Articular chondrocyte of knee joint (primary cell): ENCODE data around the gene DQX1. TPM values are rescaled to one million over a fixed set of nuclear protein-coding genes. Genes with fewer than 3 reads are reported as not detected.

ENCODE experiments used
- total RNA-seq: library from RNA; depleted of rRNA; stranded (reverse); fragments of >200 nt; gene quantifications from 2 replicates; pipeline ENCODE4 v1.2.3, GENCODE V29; 2012

The DQX1 gene, protein sequence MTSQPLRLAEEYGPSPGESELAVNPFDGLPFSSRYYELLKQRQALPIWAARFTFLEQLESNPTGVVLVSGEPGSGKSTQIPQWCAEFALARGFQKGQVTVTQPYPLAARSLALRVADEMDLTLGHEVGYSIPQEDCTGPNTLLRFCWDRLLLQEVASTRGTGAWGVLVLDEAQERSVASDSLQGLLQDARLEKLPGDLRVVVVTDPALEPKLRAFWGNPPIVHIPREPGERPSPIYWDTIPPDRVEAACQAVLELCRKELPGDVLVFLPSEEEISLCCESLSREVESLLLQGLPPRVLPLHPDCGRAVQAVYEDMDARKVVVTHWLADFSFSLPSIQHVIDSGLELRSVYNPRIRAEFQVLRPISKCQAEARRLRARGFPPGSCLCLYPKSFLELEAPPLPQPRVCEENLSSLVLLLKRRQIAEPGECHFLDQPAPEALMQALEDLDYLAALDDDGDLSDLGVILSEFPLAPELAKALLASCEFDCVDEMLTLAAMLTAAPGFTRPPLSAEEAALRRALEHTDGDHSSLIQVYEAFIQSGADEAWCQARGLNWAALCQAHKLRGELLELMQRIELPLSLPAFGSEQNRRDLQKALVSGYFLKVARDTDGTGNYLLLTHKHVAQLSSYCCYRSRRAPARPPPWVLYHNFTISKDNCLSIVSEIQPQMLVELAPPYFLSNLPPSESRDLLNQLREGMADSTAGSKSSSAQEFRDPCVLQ
- not detected in 2 replicates for total RNA-seq

DNA sequence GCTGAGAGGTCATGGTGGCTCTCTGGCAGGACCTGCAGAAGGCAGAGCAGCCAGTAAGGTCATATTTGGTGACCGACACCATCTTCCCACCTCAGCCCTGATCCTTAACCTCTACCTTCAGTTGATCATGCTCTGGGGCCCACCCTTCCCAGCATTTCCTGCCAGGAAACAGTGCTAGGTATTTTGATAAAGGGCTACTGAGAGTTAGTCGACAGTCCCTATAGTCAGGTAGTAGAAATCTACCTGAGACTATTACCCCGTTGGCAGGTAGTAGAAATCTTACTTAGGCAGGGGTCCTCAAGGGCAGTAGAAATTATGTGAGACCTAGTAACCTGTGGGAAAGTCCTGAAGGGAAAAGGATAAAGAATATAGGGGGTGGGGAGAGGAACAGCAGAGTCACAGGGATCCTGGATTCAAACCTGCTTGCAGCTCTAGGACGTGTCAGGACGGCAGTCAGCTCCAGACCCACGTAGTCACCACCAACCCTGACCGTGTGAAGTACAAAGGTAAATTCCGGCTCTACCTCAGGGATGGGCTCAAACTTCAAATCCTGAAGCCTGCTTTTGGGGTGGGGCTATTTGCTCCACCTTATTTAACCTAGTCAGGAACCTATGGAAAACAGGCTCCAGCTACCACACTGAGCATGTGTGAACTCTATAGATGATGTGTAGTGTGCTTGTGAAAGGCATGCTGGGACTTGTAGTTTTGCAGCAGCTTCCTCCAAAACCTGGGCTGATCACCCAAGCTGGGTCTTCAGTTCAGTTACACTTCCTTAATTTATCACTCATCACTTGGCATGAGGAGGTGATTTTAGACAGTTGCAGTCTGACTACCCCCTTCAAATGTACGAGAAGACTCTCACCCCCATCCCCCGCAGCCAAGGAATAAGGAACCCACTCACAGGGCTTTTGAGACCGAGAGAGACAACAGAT is at the start of gene DQX1:
DQX1 (minus strand) TSS at position 515 of the 932 bp plus-strand sequence; CDS start at position 13, 502 bp downstream.

DNA sequence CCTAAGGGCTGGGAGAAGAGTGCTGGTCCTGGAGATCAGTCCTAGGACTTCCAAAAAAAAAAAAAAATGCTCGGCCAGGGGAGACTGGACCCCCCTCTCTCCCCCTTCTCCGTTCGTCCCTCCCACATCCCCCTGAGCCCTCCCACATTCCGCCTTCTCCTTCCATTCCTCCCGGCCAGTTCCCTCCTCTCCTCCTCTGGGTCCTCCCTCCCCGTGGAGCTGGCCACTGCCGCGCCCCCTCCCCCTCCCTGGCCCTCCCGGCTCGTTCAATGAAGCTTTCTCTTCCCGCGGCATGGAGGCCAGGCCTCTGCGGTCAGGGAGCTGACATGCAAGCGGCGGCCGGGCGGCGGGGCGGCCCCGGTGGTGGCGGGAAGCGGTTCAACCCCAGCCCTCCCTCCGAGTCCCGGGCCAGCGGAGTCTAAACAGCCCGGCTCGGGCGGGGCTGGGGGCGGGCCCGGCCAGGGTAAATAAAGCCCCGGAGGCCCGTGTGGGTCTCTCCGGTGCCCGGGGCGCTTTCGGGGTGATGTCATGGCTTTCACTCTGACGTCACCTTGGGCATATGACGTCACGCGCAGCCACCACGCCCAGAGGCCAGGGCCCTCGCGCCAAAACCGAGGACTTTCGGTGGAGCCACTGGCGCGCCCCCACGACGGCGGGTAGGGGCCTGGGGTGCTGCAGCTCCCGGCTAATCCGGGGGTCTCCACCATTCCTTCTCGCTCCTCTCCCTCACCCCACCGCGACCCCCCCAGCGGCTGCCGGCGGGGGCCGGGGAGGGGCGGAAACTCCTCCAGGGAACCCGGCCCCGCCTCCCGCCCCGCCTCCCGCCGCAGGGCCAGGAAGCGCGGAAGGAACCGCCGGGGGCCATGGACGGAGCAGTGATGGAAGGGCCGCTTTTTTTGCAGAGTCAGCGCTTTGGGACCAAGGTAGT is 28.1 kb upstream of the DQX1 start, which contains the start of the genes DOK1 and LOXL3:
DOK1 (plus strand) TSS at position 829 of the 928 bp plus-strand sequence; CDS start at position 864, 35 bp downstream.
LOXL3 (minus strand) TSS at position 51 of the 928 bp plus-strand sequence. CDS start 1,308 bp downstream, outside the sequence.

DNA sequence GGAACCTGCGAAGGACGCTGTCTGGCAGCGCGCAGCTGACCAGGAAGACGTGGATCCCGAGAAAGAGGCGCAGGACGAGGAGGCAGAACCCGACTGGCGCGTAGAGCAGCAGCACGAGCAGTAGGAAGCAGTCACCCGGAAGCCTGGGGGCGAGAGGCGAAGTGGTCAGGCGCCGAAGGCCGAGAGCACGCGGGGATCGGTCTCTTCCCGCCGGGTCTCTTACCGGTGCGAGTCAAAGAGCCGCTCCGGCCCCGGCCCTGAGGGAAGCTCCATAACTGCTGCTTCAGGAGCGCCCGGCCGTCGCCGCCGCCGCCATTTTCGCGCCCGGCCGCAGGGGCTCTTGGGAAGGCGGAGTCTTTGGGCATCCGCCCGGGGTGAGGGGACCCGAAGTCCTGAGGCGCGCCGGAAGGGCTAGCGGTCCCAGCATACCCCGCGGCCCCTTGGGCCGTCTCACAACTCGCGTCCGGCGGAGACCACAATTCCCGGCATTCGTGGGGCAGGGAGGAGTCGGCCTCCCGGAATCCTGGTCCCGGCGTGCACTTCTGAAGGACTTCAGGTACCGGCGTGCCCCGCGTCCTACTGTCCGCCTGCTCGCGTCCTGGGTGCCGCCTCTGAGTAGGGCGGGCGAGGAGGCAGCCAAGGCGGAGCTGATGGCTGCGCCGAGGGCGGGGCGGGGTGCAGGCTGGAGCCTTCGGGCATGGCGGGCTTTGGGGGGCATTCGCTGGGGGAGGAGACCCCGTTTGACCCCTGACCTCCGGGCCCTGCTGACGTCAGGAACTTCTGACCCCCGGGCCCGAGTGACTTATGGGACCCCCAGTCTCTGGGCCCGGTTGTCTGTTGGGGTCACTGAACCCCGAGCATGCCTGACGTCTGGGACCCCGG is 3.6 kb upstream of the DQX1 start, which contains the start of the genes AUP1 and HTRA2:
AUP1 (minus strand) TSS at position 350 of the 882 bp plus-strand sequence; CDS start at position 273, 77 bp downstream.
HTRA2 (plus strand) TSS at position 577 of the 882 bp plus-strand sequence; CDS start at position 651, 74 bp downstream.

DNA sequence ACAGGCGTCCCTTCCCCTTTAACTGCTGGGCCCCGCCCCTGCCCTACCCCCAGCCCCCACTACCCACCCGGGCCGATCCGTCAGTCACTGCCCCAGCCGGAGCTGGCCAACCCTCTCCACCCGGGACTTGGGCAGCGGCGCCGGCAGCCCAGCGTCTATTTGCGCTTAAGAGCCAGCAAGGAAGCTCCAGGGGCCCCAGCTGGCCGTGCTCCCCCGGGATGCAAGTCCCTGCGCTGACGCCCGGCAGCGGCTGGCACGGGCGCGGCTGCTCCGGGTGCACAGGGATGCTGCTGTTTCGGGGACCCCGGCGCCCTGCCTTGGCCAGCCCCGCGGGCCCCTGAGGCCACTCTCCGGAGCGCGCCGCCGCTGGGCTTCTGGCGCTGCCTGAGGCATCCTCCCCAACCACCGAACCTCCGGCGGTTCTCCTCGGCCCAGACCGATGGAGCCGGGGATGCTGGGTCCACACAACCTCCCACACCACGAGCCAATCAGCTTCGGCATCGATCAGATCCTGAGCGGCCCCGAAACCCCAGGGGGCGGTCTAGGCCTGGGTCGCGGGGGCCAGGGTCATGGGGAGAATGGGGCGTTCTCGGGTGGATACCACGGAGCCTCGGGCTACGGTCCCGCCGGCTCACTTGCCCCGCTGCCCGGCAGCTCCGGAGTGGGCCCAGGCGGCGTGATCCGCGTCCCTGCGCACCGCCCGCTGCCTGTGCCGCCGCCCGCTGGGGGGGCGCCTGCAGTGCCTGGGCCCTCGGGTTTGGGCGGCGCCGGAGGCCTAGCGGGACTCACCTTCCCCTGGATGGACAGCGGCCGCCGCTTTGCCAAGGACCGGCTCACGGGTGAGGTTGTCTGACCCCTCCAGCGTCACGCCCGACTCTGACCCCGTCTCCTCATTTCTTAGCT is 11.4 kb downstream of the DQX1 start, which contains the start of gene TLX2:
TLX2 (plus strand) TSS at position 83 of the 903 bp plus-strand sequence; CDS start at position 440, 357 bp downstream.

DNA sequence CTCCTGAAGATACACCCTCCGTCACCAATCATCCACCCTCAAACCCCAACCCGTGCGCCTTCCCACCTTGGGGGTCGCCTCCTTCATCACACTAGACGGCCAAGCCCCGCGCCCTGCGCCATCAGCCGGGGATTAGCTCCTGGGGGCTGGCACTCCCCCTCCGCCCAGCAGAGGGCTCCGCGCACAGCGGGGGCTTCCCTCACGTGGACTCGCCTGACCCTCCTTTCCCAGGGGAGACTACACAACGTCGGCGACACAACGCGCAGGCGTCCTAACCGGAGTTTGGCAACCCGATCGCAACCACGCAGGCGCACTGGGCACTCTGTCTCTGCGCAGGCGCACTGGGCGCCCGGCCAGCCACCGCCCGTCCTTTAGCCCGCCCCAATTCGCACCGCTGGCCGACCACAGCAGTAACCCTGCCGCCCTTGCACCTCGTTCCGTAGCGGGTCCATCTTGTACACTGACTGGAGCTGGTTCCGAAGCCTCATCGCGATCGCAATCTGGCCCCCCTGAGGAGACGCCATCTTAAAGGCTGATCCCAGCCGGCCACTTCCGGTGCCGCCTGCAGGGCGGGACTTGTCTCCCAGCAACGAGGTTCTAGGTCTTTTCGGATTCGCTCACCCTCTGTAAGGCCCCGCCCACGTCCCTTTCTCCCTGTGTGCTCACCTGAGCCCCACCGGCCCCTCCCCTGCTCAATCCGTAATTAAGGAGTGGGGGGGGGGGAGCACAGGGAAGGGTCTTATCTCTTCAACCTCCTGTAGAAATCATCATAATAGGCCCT is 18.7 kb downstream of the DQX1 start, which contains the start of gene PCGF1:
PCGF1 (minus strand) TSS at position 551 of the 781 bp plus-strand sequence; CDS start at position 524, 27 bp downstream.

DNA sequence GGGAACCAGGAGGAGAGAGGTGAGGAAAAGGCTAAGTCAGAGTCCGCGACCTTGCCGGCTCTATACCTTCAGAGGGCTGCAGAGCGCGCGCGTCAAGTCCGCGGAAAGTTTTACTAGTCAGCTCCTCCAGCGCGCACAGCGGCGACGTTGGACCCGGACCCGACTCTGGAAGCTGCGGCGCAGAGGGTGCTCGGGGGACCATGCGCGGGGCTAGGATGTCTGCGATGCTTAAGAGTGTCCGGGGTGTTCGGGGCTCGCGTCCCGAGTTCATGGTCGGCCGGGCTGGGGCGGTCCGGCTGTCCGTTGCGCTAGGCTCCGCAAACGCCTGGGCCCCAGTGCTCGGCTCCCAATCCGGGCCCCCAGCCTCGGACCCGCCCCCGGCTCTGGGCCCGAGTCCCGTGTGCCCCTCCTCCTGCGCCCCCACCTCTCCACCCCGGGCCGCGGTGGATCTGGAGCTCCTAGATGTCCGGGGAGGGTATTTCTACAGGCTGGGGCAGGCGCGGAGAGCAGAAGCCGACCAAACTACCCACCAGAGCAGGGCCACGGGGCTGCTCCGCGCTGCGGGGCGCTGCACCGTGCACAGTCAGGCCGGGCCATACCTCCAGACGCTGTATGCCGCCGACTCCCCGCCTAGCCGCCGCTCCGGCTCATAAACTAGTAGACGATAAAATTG is 26.6 kb downstream of the DQX1 start, which contains the start of gene LBX2:
LBX2 (minus strand) TSS at position 337 of the 673 bp plus-strand sequence; CDS start at position 271, 66 bp downstream.

DNA sequence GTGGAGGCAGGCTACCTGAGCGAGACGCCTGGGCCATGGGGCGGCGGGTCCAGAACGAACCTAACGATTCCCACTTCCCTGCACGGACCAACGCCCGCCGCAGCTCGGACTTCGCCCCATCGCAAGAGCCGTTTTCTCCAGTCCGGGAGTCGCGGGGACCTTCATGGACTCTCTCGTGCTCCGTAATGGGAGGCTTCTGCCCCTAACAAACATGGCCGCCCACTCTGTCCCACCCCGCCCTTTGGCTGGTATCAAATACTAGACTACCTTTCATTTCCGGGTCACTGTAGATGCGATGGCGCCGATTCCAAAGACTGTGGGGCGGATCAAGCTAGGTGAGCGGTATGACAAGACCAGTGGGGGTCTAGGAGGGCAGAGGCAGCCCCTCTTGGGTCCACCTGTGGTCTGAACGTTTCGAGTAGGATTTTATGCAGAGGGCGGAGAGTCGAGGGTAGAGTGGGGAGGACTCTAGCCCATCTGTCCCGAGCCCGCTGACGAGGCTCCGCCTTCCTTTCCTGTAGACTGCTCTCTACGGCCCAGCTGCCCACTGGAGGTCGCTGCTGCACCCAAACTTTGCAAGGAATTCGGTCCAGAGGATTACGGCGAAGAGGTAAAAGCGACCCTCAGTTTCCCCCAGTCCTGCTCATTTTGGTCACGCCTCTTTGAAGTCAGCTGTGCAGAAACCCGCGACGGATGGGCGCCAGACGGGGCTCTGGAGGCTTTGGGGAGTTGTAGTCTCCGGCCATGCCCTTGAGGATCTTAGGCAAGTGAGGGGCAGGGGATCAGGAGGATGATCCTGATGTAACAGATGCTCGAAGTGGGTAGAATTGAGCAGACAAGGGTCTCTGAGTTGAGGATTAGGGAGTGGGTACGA is 43.0 kb downstream of the DQX1 start, which contains the start of the genes CCDC142 and TTC31:
CCDC142 (minus strand) TSS at position 198 of the 874 bp plus-strand sequence; CDS start at position 37, 161 bp downstream.
TTC31 (plus strand) TSS at position 281 of the 874 bp plus-strand sequence; CDS start at position 296, 15 bp downstream.

DNA sequence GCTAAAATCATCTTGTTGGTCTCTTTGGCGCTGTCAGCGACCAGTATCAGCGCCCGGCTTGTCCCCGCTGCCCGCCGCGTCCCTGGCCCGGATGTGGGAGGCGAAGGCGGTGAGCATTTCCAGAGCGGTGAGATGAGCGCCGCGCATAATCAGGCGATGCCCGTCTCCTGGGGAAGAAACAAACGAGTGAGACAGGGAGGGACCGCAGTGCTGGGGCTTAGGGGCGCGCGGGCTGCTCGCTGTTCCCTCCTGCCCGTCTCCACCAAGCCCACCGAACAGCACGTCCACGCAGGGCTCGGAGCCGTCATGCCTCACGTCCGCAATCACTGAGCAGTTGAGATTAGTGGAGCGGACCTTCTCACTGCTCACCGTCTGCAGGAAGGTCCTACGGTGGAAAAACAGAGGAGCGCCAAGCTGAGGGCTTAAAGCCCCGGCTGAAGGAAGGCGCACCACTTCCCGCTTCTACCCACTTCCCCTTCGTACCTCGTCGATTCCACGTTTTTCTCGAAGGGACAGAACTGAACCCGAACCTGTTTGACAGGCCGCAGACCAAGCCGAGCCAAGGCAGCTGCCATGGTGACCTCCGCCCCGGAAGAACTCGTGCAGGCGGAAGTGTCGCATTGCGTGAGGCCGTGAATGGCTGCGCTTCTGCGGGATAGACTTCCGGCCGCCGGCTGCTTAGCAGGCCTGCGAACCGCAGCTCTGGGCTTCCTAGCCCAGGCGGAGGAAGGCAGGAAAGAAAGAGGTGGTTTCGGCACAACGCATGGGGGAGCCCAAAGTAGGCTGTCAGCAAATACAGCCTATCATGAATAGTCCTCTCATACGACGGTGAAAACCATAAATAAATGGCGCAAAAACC is 53.7 kb downstream of the DQX1 start, which contains the start of gene MRPL53:
MRPL53 (minus strand) TSS at position 595 of the 859 bp plus-strand sequence; CDS start at position 575, 20 bp downstream.

Other genes starting within 250 kb of the DQX1 start
- 2.2 and 2.7 TPM in 2 replicates for gene SLC4A5, start 182.8 kb downstream of the DQX1 start, total RNA-seq
- gene DCTN1, start 145.9 kb downstream of the DQX1 start, total RNA-seq = 141 and 144 TPM in 2 replicates
- 1.3 and 1.7 TPM in 2 replicates for gene C2orf81, start 104.6 kb downstream of the DQX1 start, total RNA-seq
- gene WDR54, start 104.5 kb downstream of the DQX1 start, total RNA-seq = 18.3 and 19.7 TPM in 2 replicates
- 14.4 and 16.5 TPM in 2 replicates for gene RTKN, start 84.3 kb downstream of the DQX1 start, total RNA-seq
- gene INO80B, start 71.1 kb downstream of the DQX1 start, total RNA-seq = 12.2 and 12.3 TPM in 2 replicates
- 31.6 and 33.8 TPM in 2 replicates for gene WBP1, start 67.8 kb downstream of the DQX1 start, total RNA-seq
- 28.9 and 30.8 TPM in 2 replicates for gene MOGS, start 60.8 kb downstream of the DQX1 start, total RNA-seq
- 17.6 and 21.7 TPM in 2 replicates for gene MRPL53, start 53.6 kb downstream of the DQX1 start, total RNA-seq
- gene CCDC142, start 43.2 kb downstream of the DQX1 start, total RNA-seq = 15.0 and 20.8 TPM in 2 replicates
- 11.4 and 14.6 TPM in 2 replicates for gene TTC31, start 43.1 kb downstream of the DQX1 start, total RNA-seq
- gene LBX2, start 26.6 kb downstream of the DQX1 start, total RNA-seq = 2.2 and 3.3 TPM in 2 replicates
- gene PCGF1, start 18.5 kb downstream of the DQX1 start, total RNA-seq = 15.8 and 18.2 TPM in 2 replicates
- gene TLX2, start 11.8 kb downstream of the DQX1 start, total RNA-seq = 0.11 and 0.13 TPM in 2 replicates
- gene AUP1, start 3.5 kb upstream of the DQX1 start, total RNA-seq = 60.6 and 64.5 TPM in 2 replicates
- gene HTRA2, start 3.7 kb upstream of the DQX1 start, total RNA-seq = 21.0 and 23.7 TPM in 2 replicates
- 162 and 188 TPM in 2 replicates for gene LOXL3, start 27.7 kb upstream of the DQX1 start, total RNA-seq
- 58.1 and 87.9 TPM in 2 replicates for gene DOK1, start 28.5 kb upstream of the DQX1 start, total RNA-seq
- gene M1AP, start 122.1 kb upstream of the DQX1 start, total RNA-seq = 0.26 and 0.43 TPM in 2 replicates
- 5.9 and 6.1 TPM in 2 replicates for gene SEMA4F, start 128.0 kb upstream of the DQX1 start, total RNA-seq